Measurements from ENCODE around the gene ATXN7L1. TPM values are rescaled to one million over a fixed set of nuclear protein-coding genes. Genes with fewer than 3 reads are reported as not detected.
"Not testable (repeated sequence)": the region's sequence is repeated elsewhere in the genome, so short reads cannot be mapped to it uniquely, and the experiment has no call there.

Gene ATXN7L1
- total RNA-seq, 2 experiments from 2014 or later, result 0.59 TPM; not detected in 1

- Histone ChIP-seq H4K20me1 (ENCODE audit: insufficient read depth, low read length) (no peaks in the 10 kb centered on the region), H3K9me2 (ENCODE audit: insufficient read depth, low read length) (no peaks in the 10 kb centered on the region), H3K4me3 (ENCODE audit: low read depth, low read length, poor library complexity, severe bottlenecking) (no peak overlapping the region), H3K9me3 (ENCODE audit: low read length) (no peaks in the 10 kb centered on the region), H3K79me2 (ENCODE audit: insufficient read depth, low read depth, low read length) (no peaks in the 10 kb centered on the region), H3K4me2 (ENCODE audit: low read length) (no peak overlapping the region), H3K36me3 (ENCODE audit: insufficient read depth, low read length) (no peaks in the 10 kb centered on the region), H3K4me1 (ENCODE audit: insufficient read depth, low read length, poor library complexity, severe bottlenecking) (no peaks in the 10 kb centered on the region), H2AFZ (ENCODE audit: low read length) (no peak overlapping the region), H3K27ac (ENCODE audit: low read depth, low read length, poor library complexity, severe bottlenecking) (no peak overlapping the region)
- intact Hi-C loops (cut with micrococcal nuclease; ENCODE audit: unreplicated experiment), result no loop called here
- no peak for DNase-seq (ENCODE audit: low spot score)
- TF ChIP-seq EZH2phosphoT487 (IDR thresholded peaks at IDR 0.05; ENCODE audit: borderline replicate concordance, low read depth, low read length) (no peak), CTCF (conservative IDR thresholded peaks at IDR 0.05; ENCODE audit: low read length) (no peak)
- CTCF ChIA-PET (ENCODE audit: unreplicated experiment), result no interaction called here
- no TSS peak for BruUV-seq (replicated peaks)
- POLR2A ChIA-PET, result no interaction called here
Measured at GRCh38 chr7:105851064-105851463, 25.3 kb downstream of the ATXN7L1 start.

GRCh38 chr7:105849122-105849855 is 27.1 kb downstream of the ATXN7L1 start:
- ChIA-PET POLR2A (no interaction called here), CTCF (ENCODE audit: unreplicated experiment) (no interaction called here)
- H4K20me1 ChIP-seq (ENCODE audit: insufficient read depth, low read length), result no peaks in the 10 kb centered on the region
- H3K4me2 ChIP-seq (ENCODE audit: low read length), result no peak overlapping the region
- intact Hi-C loops (cut with micrococcal nuclease; ENCODE audit: unreplicated experiment), result loop anchor here (10.0 kb wide), 1 partner anchor 64 kb away; no protein-coding TSS in a partner anchor
- H2AFZ ChIP-seq (ENCODE audit: low read length), result no peak overlapping the region
- H3K4me3 ChIP-seq (ENCODE audit: low read depth, low read length, poor library complexity, severe bottlenecking), result no peak overlapping the region
- H3K36me3 ChIP-seq (ENCODE audit: insufficient read depth, low read length), result no peaks in the 10 kb centered on the region
- H3K27ac ChIP-seq (ENCODE audit: low read depth, low read length, poor library complexity, severe bottlenecking), result no peak overlapping the region
- DNase-seq (ENCODE audit: low spot score), result no peak
- H3K9me2 ChIP-seq (ENCODE audit: insufficient read depth, low read length), result no peaks in the 10 kb centered on the region
- TF ChIP-seq CTCF (conservative IDR thresholded peaks at IDR 0.05; ENCODE audit: low read length) (no peak), EZH2phosphoT487 (IDR thresholded peaks at IDR 0.05; ENCODE audit: borderline replicate concordance, low read depth, low read length) (no peak)
- H3K4me1 ChIP-seq (ENCODE audit: insufficient read depth, low read length, poor library complexity, severe bottlenecking), result no peaks in the 10 kb centered on the region
- no TSS peak for BruUV-seq (replicated peaks)
- H3K9me3 ChIP-seq (ENCODE audit: low read length), result no peaks in the 10 kb centered on the region
- no peaks in the 10 kb centered on the region for H3K79me2 ChIP-seq (ENCODE audit: insufficient read depth, low read depth, low read length)

- no peaks in the 10 kb centered on the region for H3K9me3 ChIP-seq (ENCODE audit: low read length)
- no peaks in the 10 kb centered on the region for H4K20me1 ChIP-seq (ENCODE audit: insufficient read depth, low read length)
- no peaks in the 10 kb centered on the region for H3K4me1 ChIP-seq (ENCODE audit: insufficient read depth, low read length, poor library complexity, severe bottlenecking)
- H3K4me3 ChIP-seq (ENCODE audit: low read depth, low read length, poor library complexity, severe bottlenecking), result no peak overlapping the region
- no TSS peak for BruUV-seq (replicated peaks)
- no peaks in the 10 kb centered on the region for H3K36me3 ChIP-seq (ENCODE audit: insufficient read depth, low read length)
- intact Hi-C loops (cut with micrococcal nuclease; ENCODE audit: unreplicated experiment), result loop anchor here (10.0 kb wide), 1 partner anchor 62 kb away; no protein-coding TSS in a partner anchor
- ChIA-PET POLR2A (no interaction called here), CTCF (ENCODE audit: unreplicated experiment) (no interaction called here)
- H3K27ac ChIP-seq (ENCODE audit: low read depth, low read length, poor library complexity, severe bottlenecking), result no peak overlapping the region
- no peaks in the 10 kb centered on the region for H3K9me2 ChIP-seq (ENCODE audit: insufficient read depth, low read length)
- TF ChIP-seq CTCF (conservative IDR thresholded peaks at IDR 0.05; ENCODE audit: low read length) (no peak), EZH2phosphoT487 (IDR thresholded peaks at IDR 0.05; ENCODE audit: borderline replicate concordance, low read depth, low read length) (no peak)
- H3K79me2 ChIP-seq (ENCODE audit: insufficient read depth, low read depth, low read length), result no peaks in the 10 kb centered on the region
- DNase-seq (ENCODE audit: low spot score), result no peak
- H2AFZ ChIP-seq (ENCODE audit: low read length), result no peak overlapping the region
- no peak overlapping the region for H3K4me2 ChIP-seq (ENCODE audit: low read length)
Measured at GRCh38 chr7:105846404-105846803, 30.0 kb downstream of the ATXN7L1 start.

- H3K27ac ChIP-seq (ENCODE audit: low read depth, low read length, poor library complexity, severe bottlenecking); POLR2A ChIA-PET; H3K4me1 ChIP-seq (ENCODE audit: insufficient read depth, low read length, poor library complexity, severe bottlenecking); CTCF ChIA-PET (ENCODE audit: unreplicated experiment); BruUV-seq (replicated peaks); H2AFZ ChIP-seq (ENCODE audit: low read length); H3K9me3 ChIP-seq (ENCODE audit: low read length); H3K79me2 ChIP-seq (ENCODE audit: insufficient read depth, low read depth, low read length); DNase-seq (ENCODE audit: low spot score); H3K4me2 ChIP-seq (ENCODE audit: low read length); H3K9me2 ChIP-seq (ENCODE audit: insufficient read depth, low read length); H3K36me3 ChIP-seq (ENCODE audit: insufficient read depth, low read length); H3K4me3 ChIP-seq (ENCODE audit: low read depth, low read length, poor library complexity, severe bottlenecking); H4K20me1 ChIP-seq (ENCODE audit: insufficient read depth, low read length): not testable (repeated sequence)
- intact Hi-C loops (cut with micrococcal nuclease; ENCODE audit: unreplicated experiment), result loop anchor here (10.0 kb wide), 1 partner anchor 60 kb away; no protein-coding TSS in a partner anchor
Measured at GRCh38 chr7:105844681-105845080, 31.7 kb downstream of the ATXN7L1 start.

Data from OCI-LY7 (cell line).